Osteoblast (primary cell): ENCODE results near the gene GTF3C5. TPM values are rescaled to one million over a fixed set of nuclear protein-coding genes. Genes with fewer than 3 reads are reported as not detected.
A peak's percentile ranks its signal among the peaks of the same experiment; 100 is the strongest.
"Not testable (repeated sequence)": the region's sequence is repeated elsewhere in the genome, so short reads cannot be mapped to it uniquely, and the experiment has no call there.

Experiments
- DNase-seq: peaks from one replicate; pipeline ENCODE4 v3.0.0; 2011; ENCODE audit warnings: low spot score, mixed read lengths; ENCODE audit not compliant: insufficient read length; ENCODE audit errors: missing footprints
- H2AFZ ChIP-seq: 2 replicates; pipeline ENCODE4 v1.6.0; 2011; ENCODE audit warnings: mild to moderate bottlenecking, low read length
- H3K27ac ChIP-seq: 2 replicates; pipeline ENCODE4 v1.5.1; 2011; ENCODE audit warnings: mild to moderate bottlenecking, low read depth, low read length, moderate library complexity
- H3K27me3 ChIP-seq: 2 replicates; pipeline ENCODE4 v1.6.0; 2012; ENCODE audit warnings: mild to moderate bottlenecking, control low read depth, inconsistent platforms, low read length, moderate library complexity; ENCODE audit not compliant: insufficient read depth
- H3K36me3 ChIP-seq: 2 replicates; pipeline ENCODE4 v1.5.1; 2011; ENCODE audit warnings: mild to moderate bottlenecking, low read length, control low read depth, moderate library complexity; ENCODE audit not compliant: insufficient read depth
- H3K4me1 ChIP-seq: 2 replicates; pipeline ENCODE4 v1.5.1; 2011; ENCODE audit warnings: mild to moderate bottlenecking, low read length, control low read depth, moderate library complexity; ENCODE audit not compliant: insufficient read depth
- H3K4me2 ChIP-seq: 2 replicates; pipeline ENCODE4 v1.6.0; 2011; ENCODE audit warnings: mild to moderate bottlenecking, low read length; ENCODE audit not compliant: insufficient read depth
- H3K4me3 ChIP-seq: fragments of 200-600 bp; sonication (generic); 3 replicates; pipeline ENCODE4 v1.5.1; 2012; ENCODE audit warnings: mild to moderate bottlenecking, low read length, inconsistent platforms; ENCODE audit not compliant: insufficient read depth
- H3K79me2 ChIP-seq: 2 replicates; pipeline ENCODE4 v1.6.0; 2012; ENCODE audit warnings: mild to moderate bottlenecking, low read length, control low read depth, inconsistent platforms; ENCODE audit not compliant: insufficient read depth
- H3K9me3 ChIP-seq: 2 replicates; pipeline ENCODE4 v1.5.1; 2011; ENCODE audit warnings: low read depth, low read length, control low read depth
- H4K20me1 ChIP-seq: 2 replicates; pipeline ENCODE4 v1.6.0; 2012; ENCODE audit warnings: mild to moderate bottlenecking, low read length, control low read depth; ENCODE audit not compliant: insufficient read depth
- total RNA-seq: library from RNA; depleted of rRNA; stranded (reverse); fragments of >200 nt; gene quantifications from 2 replicates; pipeline ENCODE4 v1.2.3, GENCODE V29; 2012
- TF ChIP-seq, protein P1 (sequence below): IDR thresholded peaks from 2 replicates; pipeline ENCODE4 v1.5.1; 2011; ENCODE audit warnings: mild to moderate bottlenecking, low read depth, low read length, moderate library complexity; ENCODE audit errors: extremely low read depth

GTF3C5 gene
- total RNA-seq, 1 donor = 31.8 TPM

DNA sequence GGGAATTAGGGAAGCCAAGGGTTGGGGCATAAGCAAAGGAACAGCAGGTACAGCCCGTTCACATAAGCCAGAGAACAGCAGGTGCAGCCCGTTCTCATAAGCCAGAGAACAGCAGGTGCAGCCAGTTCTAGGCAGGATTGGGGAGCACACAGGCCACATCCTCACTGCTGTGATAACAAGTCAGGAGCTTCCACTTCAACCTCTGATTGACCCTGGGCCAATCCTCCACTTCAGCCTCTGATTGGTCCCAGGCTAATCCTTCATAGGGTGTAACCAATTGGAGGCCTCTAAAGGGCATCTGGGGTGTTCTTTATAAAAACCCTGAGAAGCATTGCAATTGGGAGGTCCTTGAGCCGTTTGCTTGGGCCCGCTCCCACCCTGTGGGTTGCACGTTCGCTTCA is 58.5 kb downstream of the GTF3C5 start:
- Histone ChIP-seq H3K9me3 (no peaks in the 10 kb centered on the region), H3K4me3 (no peak overlapping the region), H3K79me2 (no peaks in the 10 kb centered on the region), H3K36me3 (no peaks in the 10 kb centered on the region), H2AFZ (no peak overlapping the region), H3K4me2 (no peak overlapping the region), H3K4me1 (no peaks in the 10 kb centered on the region), H3K27me3 (no peaks in the 10 kb centered on the region), H3K27ac (no peak overlapping the region), H4K20me1 (no peaks in the 10 kb centered on the region)
- TF ChIP-seq, protein P1, sequence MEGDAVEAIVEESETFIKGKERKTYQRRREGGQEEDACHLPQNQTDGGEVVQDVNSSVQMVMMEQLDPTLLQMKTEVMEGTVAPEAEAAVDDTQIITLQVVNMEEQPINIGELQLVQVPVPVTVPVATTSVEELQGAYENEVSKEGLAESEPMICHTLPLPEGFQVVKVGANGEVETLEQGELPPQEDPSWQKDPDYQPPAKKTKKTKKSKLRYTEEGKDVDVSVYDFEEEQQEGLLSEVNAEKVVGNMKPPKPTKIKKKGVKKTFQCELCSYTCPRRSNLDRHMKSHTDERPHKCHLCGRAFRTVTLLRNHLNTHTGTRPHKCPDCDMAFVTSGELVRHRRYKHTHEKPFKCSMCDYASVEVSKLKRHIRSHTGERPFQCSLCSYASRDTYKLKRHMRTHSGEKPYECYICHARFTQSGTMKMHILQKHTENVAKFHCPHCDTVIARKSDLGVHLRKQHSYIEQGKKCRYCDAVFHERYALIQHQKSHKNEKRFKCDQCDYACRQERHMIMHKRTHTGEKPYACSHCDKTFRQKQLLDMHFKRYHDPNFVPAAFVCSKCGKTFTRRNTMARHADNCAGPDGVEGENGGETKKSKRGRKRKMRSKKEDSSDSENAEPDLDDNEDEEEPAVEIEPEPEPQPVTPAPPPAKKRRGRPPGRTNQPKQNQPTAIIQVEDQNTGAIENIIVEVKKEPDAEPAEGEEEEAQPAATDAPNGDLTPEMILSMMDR = no peak
- DNase-seq = peak; percentile 30

DNA sequence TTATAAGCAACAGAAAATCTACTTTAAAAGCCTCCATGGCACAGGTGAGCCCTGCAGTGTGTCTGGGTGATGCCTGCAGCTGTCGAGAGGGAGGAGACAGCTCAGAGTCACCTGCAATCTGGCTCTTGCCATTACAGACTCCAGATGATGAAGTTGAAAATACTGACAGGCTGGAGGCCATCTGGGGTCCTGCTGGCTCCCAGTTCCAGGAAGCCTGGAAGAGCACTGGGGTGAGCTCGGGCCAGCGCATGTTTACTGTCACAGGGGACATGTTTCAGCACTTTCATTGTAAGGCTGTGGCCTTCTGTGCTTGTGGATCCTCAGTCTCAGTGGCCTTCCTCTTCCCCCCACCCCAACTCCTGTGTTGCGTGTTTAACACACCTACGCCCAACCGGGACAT is 59.4 kb downstream of the GTF3C5 start:
- DNase-seq = peak; percentile 50
- no peaks in the 10 kb centered on the region for H4K20me1 ChIP-seq
- no peak overlapping the region for H3K4me2 ChIP-seq
- H3K27me3 ChIP-seq = no peaks in the 10 kb centered on the region
- H2AFZ ChIP-seq = no peak overlapping the region
- no peak overlapping the region for H3K4me3 ChIP-seq
- H3K27ac ChIP-seq = no peak overlapping the region
- H3K79me2 ChIP-seq = no peaks in the 10 kb centered on the region
- TF ChIP-seq, protein P1 = no peak
- no peaks in the 10 kb centered on the region for H3K9me3 ChIP-seq
- H3K36me3 ChIP-seq = no peaks in the 10 kb centered on the region
- no peaks in the 10 kb centered on the region for H3K4me1 ChIP-seq

DNA sequence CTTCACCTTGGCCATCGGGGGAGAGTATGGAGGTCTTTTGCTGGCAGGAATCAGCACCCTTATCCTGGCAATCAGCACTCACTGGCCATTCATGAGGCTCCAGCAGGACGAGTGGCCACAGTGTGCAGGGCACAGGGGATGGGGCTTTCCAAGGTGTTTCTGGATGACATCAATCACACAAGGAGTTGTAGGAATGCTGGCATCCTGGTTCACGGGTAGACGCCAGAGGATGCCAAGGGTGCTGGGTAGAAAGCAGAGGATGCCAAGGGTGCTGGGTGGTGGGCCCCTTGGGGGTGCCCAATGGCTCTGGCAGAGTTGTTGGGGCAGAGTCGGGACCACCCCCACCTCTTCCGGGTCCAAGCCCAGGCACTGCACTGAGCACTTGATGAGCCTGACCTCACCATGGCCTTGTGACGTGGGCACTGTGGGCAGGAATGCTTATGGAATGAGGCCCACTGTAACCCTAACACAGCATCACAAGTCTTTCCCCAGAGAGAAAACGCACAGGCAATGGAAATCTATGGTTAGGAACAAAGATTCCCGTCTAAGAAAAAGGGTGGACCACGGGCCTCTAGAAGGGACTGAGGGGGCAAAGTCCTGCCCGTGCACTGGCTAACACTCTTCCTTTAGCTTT is 60.1 kb downstream of the GTF3C5 start:
- no peak overlapping the region for H3K4me3 ChIP-seq
- H3K79me2 ChIP-seq = no peaks in the 10 kb centered on the region
- no peak overlapping the region for H3K4me2 ChIP-seq
- H3K4me1 ChIP-seq = no peaks in the 10 kb centered on the region
- no peak overlapping the region for H3K27ac ChIP-seq
- TF ChIP-seq, protein P1 = no peak
- no peaks in the 10 kb centered on the region for H3K9me3 ChIP-seq
- H2AFZ ChIP-seq = no peak overlapping the region
- peak; percentile 77 for DNase-seq
- no peaks in the 10 kb centered on the region for H3K36me3 ChIP-seq
- H4K20me1 ChIP-seq = no peaks in the 10 kb centered on the region
- no peaks in the 10 kb centered on the region for H3K27me3 ChIP-seq

DNA sequence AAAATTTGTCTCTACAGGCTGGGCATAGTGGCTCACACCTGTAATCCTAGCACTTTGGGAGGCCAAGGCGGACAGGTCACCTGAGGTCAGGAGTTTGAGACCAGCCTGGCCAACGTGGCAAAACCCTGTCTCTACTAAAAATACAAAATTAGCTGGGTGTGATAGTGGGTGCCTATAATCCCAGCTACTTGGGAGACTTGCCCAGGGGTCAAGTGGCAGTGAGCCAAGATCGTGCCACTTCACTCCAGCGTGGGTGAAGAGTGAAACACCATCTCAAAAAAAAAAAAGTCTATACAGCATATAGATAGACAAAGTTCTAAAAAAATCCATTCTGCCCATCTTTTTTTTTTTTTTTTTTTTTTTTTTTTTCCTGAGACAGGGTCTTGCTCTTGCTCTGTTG is 63.6 kb downstream of the GTF3C5 start:
- not testable (repeated sequence) for H3K4me3 ChIP-seq, H3K27me3 ChIP-seq, H3K4me1 ChIP-seq, H3K4me2 ChIP-seq, H3K9me3 ChIP-seq, DNase-seq, H2AFZ ChIP-seq, H3K27ac ChIP-seq, H3K79me2 ChIP-seq, H4K20me1 ChIP-seq
- H3K36me3 ChIP-seq = peaks cover 19% of the 10 kb centered on the region
